Lung (tissue), 12 donors: ENCODE results near the gene RPS29. TPM values are rescaled to one million over a fixed set of nuclear protein-coding genes. Genes with fewer than 3 reads are reported as not detected.

Experiments
- ATAC-seq: fragments of 200-7000 bp; cut with Tn5 transposase; one replicate; pipeline ENCODE4 v1.9.1; 2020; ENCODE audit warnings: moderate number of reproducible peaks; ENCODE audit not compliant: insufficient read depth, low FRiP score
- DNase-seq, 3 donors: peaks; one replicate each; pipeline ENCODE4 v3.0.0-alpha.2; 2013 to 2017
- H3K27ac ChIP-seq, 2 donors: one replicate each; pipeline ENCODE4 v1.5.1; 2013; ENCODE audit warnings: mild to moderate bottlenecking in 2 of 2, moderate library complexity in 2 of 2, control low read depth in 1 of 2, inconsistent platforms in 1 of 2, low read depth in 1 of 2, low read length in 1 of 2
- H3K27me3 ChIP-seq, 3 donors: one replicate each; pipeline ENCODE4 v1.5.1; 2013; ENCODE audit warnings: low read length in 2 of 3; ENCODE audit not compliant: control insufficient read depth in 3 of 3, insufficient read depth in 3 of 3
- H3K36me3 ChIP-seq, 4 donors: one replicate each; pipeline ENCODE4 v1.5.1; 2013; ENCODE audit warnings: low read length in 4 of 4, mild to moderate bottlenecking in 1 of 4, moderate library complexity in 1 of 4; ENCODE audit not compliant: control insufficient read depth in 4 of 4, insufficient read depth in 4 of 4
- H3K4me1 ChIP-seq, 5 donors: one replicate each; pipeline ENCODE4 v1.5.1; 2013; ENCODE audit warnings: low read length in 5 of 5, mild to moderate bottlenecking in 2 of 5, moderate library complexity in 1 of 5; ENCODE audit not compliant: control insufficient read depth in 5 of 5, insufficient read depth in 5 of 5
- H3K4me3 ChIP-seq: one replicate; pipeline ENCODE4 v1.5.1; 2013; ENCODE audit warnings: mild to moderate bottlenecking, control low read depth, moderate library complexity
- H3K9ac ChIP-seq, 2 donors: one replicate each; pipeline ENCODE4 v1.5.1; 2013; ENCODE audit warnings: low read length in 2 of 2, control low read depth in 1 of 2; ENCODE audit not compliant: insufficient read depth in 1 of 2
- H3K9me3 ChIP-seq, 4 donors: one replicate each; pipeline ENCODE4 v1.5.1; 2013; ENCODE audit warnings: low read length in 3 of 4, mild to moderate bottlenecking in 1 of 4, moderate library complexity in 1 of 4; ENCODE audit not compliant: control insufficient read depth in 4 of 4, insufficient read depth in 3 of 4
- WGBS, 2 donors: extraction: QIAGEN DNeasy Blood & Tissue Kit; methylation state at CpG; one replicate each; pipeline ENCODE4 v1.1.7; 2013; 5-methylcytosine and 5-hydroxymethylcytosine counted together
- polyA plus RNA-seq, 2 donors: library from polyadenylated mRNA; stranded (reverse); fragments of 200-250 nt; gene quantifications; one replicate each; pipeline ENCODE4 v1.2.1, GENCODE V29; 2013
- total RNA-seq, 2 donors: library from RNA; depleted of rRNA in 1 of 2; stranded (reverse); fragments of >200 nt in 1 of 2; gene quantifications; one replicate each; pipeline ENCODE4 v1.2.1, GENCODE V29; 2014 to 2021
- TF ChIP-seq, protein P1 (sequence below): IDR thresholded peaks from 2 replicates; pipeline ENCODE4 v1.5.1; 2012; ENCODE audit warnings: mild to moderate bottlenecking; ENCODE audit errors: control extremely low read depth, extremely low read depth
- donor health status: control.
- donor health status: control.
- donor health status: Bipolar disorder and iron deficiency.
- donor health status: healthy.
- donor health status: DM: yes; HTN: yes; CAD: no.

RPS29 gene
- total and polyA plus RNA-seq, 4 donors = 413 to 3,240 (median 1,755) TPM

DNA sequence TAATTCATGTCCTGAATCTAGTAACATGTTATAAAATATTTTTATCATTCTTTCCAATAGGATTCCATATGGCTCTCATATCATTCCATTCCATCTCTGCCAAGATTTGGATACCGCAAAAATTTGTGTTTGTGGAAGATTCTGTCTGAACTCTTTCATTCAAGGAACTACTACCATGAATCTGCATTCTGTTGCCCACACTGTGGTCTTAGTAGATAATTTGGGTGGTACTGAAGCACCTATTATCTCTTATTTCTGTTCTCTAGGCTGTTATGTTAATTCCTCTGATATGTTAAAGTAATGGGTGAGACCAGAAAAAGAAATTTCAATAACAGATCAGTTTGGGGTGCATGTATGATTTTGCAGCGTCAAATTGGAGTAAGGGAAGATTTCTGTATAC lies 28.0 kb upstream of the RPS29 start:
- Histone ChIP-seq H3K36me3 (peaks cover 4 to 16% (median 10%) of the 10 kb centered on the region in 4 donors), H3K9me3 (no peaks in the 10 kb centered on the region), H3K4me3 (no peak overlapping the region), H3K27ac (no peak overlapping the region), H3K27me3 (no peaks in the 10 kb centered on the region), H3K9ac (no peak overlapping the region), H3K4me1 (peaks cover 0 to 4% (median 0%) of the 10 kb centered on the region in 5 donors)
- DNase-seq (no peak), ATAC-seq (no peak)
- 93 to 94% methylated on average over 2 of the region's 2 CpGs for WGBS, 2 donors
- TF ChIP-seq, protein P1, sequence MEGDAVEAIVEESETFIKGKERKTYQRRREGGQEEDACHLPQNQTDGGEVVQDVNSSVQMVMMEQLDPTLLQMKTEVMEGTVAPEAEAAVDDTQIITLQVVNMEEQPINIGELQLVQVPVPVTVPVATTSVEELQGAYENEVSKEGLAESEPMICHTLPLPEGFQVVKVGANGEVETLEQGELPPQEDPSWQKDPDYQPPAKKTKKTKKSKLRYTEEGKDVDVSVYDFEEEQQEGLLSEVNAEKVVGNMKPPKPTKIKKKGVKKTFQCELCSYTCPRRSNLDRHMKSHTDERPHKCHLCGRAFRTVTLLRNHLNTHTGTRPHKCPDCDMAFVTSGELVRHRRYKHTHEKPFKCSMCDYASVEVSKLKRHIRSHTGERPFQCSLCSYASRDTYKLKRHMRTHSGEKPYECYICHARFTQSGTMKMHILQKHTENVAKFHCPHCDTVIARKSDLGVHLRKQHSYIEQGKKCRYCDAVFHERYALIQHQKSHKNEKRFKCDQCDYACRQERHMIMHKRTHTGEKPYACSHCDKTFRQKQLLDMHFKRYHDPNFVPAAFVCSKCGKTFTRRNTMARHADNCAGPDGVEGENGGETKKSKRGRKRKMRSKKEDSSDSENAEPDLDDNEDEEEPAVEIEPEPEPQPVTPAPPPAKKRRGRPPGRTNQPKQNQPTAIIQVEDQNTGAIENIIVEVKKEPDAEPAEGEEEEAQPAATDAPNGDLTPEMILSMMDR = no peak

DNA sequence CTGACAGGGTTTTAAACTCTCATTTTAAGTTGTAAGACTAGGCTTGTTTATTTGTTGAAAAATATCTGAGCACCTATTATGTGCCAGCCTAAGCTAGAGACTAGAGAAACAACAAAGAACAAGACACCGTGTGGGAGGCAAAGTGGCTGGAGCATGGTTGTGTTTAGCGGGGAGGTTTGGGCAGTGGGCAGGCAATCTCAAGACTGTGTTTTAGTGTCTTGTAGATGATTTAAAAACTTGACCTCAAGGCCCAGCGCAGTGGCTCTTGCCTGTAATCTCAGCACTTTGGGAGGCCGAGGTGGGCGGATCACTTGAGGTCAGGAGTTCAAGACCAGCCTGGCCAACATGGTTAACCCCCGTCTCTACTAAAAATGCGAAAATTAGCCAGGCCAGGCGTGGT lies 26.5 kb upstream of the RPS29 start:
- Histone ChIP-seq H3K4me1 (peaks cover 0 to 1% (median 0%) of the 10 kb centered on the region in 5 donors), H3K27me3 (no peaks in the 10 kb centered on the region), H3K36me3 (peaks cover 0 to 10% (median 4%) of the 10 kb centered on the region in 4 donors), H3K9ac (no peak overlapping the region), H3K4me3 (no peak overlapping the region), H3K27ac (no peak overlapping the region), H3K9me3 (no peaks in the 10 kb centered on the region)
- no peak for DNase-seq
- ATAC-seq = no peak
- WGBS, 2 donors = 95 to 97% methylated on average over 8 of the region's 8 CpGs
- TF ChIP-seq, protein P1 = no peak

DNA sequence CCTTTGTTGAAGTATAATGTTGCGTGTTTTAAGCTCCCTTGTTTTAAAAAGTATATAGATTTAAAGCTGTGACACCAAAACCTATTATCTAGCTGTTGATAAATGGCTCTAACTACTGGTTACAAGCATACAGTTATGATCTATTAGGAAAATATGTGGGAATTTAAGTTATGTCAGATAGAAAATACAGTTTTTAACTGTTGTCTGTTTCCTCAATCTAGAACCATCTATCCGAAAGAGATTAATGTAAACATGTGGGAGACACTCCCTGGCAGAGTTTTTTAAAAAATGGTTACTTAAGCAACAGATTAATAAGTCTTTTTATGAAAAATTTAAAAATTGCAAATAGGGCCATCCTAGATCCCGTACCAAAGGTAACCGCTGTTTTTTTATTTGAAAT lies 26.1 kb upstream of the RPS29 start:
- Histone ChIP-seq H3K4me3 (no peak overlapping the region), H3K9me3 (no peaks in the 10 kb centered on the region), H3K36me3 (peaks cover 0 to 9% (median 3%) of the 10 kb centered on the region in 4 donors), H3K27ac (no peak overlapping the region), H3K9ac (no peak overlapping the region), H3K4me1 (no peaks in the 10 kb centered on the region), H3K27me3 (no peaks in the 10 kb centered on the region)
- no peak for DNase-seq
- TF ChIP-seq, protein P1 = no peak
- 94 to 96% methylated on average over 4 of the region's 4 CpGs for WGBS, 2 donors
- ATAC-seq = no peak

DNA sequence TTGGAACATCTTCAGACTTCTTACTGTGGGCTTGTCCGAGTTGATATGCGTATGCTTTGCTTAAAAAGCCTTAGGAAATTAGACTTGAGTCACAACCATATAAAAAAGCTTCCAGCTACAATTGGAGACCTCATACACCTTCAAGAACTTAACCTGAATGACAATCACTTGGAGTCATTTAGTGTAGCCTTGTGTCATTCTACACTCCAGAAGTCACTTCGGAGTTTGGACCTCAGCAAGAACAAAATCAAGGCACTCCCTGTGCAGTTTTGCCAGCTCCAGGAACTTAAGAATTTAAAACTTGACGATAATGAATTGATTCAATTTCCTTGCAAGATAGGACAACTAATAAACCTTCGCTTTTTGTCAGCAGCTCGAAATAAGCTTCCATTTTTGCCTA lies 21.4 kb upstream of the RPS29 start:
- Histone ChIP-seq H3K4me3 (no peak overlapping the region), H3K4me1 (no peaks in the 10 kb centered on the region), H3K27me3 (no peaks in the 10 kb centered on the region), H3K9ac (no peak overlapping the region), H3K36me3 (peaks cover 0 to 7% (median 4%) of the 10 kb centered on the region in 4 donors), H3K27ac (no peak overlapping the region), H3K9me3 (no peaks in the 10 kb centered on the region)
- TF ChIP-seq, protein P1 = no peak
- DNase-seq (no peak), ATAC-seq (no peak)
- 94 to 95% methylated on average over 6 of the region's 6 CpGs for whole genome bisulfite sequencing, 2 donors
